Measurements from ENCODE around the gene SLC5A6.

DNA sequence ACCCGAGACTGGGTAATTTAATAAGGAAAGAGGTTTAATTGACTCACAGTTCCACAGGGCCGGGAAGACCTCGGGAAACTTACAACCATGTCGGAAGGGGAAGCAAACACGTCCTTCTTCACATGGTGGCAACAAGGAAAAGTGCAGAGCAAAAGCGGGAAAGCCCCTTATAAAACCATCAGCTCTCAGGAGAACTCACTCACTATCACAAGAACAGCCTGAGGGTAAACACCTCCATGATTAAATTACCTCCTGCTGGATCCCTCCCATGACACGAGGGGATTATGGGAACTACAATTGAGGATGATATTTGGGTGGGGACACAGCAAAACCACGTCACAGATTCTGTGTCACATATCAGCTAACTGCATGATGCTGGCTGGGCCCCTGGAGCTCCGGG, 51.9 kb downstream of the SLC5A6 start:
- no peak for TF ChIP-seq POLR2A (IDR thresholded peaks at IDR 0.05)
- TF ChIP-seq EP300 (IDR thresholded peaks at IDR 0.05) = no peak
- no peak for TF ChIP-seq POLR2AphosphoS5 (IDR thresholded peaks at IDR 0.05)
- TF ChIP-seq, protein P1, sequence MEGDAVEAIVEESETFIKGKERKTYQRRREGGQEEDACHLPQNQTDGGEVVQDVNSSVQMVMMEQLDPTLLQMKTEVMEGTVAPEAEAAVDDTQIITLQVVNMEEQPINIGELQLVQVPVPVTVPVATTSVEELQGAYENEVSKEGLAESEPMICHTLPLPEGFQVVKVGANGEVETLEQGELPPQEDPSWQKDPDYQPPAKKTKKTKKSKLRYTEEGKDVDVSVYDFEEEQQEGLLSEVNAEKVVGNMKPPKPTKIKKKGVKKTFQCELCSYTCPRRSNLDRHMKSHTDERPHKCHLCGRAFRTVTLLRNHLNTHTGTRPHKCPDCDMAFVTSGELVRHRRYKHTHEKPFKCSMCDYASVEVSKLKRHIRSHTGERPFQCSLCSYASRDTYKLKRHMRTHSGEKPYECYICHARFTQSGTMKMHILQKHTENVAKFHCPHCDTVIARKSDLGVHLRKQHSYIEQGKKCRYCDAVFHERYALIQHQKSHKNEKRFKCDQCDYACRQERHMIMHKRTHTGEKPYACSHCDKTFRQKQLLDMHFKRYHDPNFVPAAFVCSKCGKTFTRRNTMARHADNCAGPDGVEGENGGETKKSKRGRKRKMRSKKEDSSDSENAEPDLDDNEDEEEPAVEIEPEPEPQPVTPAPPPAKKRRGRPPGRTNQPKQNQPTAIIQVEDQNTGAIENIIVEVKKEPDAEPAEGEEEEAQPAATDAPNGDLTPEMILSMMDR (IDR thresholded peaks at IDR 0.05) = no peak

Measured in stomach (tissue), 4 donors.